ENCODE data around the gene HRH3.

The HRH3 gene

DNA sequence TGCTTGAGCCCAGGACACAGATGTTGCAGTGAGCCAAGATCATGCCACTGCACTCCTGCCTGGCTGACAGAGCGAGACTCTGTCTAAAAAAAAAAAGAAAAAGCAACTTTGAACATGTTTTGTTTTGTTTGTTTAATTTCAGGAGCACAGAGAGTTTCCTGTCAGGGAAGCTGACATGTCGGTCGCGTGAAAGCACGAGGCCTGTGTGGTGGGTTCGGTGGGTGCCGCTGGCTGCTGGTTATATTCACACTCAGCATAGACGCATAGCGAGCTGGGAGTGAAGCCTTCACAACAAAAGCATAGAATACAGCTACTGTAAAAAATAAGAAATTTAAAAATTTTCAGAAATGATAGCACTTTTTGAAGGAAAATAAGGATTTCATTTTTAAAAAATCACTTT lies 22.8 kb downstream of the HRH3 start:
- DNase-seq, result no peak

DNA sequence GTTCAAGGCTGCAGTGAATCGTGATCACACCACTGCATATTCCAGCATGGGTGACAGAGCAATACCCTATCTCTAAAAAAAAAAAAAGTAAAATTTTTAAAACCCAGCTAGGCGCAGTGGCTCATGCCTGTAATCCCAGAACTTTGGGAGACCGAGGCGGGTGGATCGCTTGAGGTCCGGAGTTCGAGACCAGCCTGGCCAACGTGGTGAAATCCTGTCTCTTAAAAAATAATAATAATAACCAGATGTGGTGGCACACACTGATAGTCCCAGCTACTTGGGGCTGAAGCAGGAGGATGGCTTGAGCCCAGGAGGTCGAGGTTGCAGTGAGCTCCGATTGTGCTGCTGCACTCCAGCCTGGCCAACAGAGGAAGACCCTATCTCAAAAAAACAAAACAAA lies 23.8 kb downstream of the HRH3 start:
- no peak for DNase-seq

DNA sequence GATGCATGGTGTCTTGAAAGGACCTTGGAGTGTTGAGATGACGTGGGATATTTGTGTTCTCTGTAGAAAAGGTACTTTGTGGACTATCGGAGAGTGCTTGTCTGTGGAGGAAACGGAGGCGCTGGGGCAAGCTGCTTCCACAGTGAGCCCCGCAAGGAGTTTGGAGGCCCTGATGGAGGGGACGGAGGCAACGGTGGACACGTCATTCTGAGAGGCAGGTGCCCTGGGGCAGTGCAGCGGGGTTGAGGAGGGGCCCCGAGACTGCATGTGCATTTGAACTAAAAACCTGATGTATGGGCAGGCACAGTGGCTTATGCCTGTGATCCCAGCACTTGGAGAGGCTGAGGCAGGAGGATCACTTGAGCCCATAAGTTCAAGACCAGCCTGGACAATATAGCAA lies 24.3 kb downstream of the HRH3 start:
- no peak for DNase-seq

- no peak for DNase-seq
Observed at GRCh38 chr20:62195075-62195405, 25.0 kb downstream of the HRH3 start.

- DNase-seq, result no peak
Observed at GRCh38 chr20:62193079-62194025, 26.7 kb downstream of the HRH3 start.

- DNase-seq, result no peak
Observed at GRCh38 chr20:62192635-62193034, 27.4 kb downstream of the HRH3 start.

GRCh38 chr20:62191781-62192559 lies 28.1 kb downstream of the HRH3 start:
- no peak for DNase-seq

DNA sequence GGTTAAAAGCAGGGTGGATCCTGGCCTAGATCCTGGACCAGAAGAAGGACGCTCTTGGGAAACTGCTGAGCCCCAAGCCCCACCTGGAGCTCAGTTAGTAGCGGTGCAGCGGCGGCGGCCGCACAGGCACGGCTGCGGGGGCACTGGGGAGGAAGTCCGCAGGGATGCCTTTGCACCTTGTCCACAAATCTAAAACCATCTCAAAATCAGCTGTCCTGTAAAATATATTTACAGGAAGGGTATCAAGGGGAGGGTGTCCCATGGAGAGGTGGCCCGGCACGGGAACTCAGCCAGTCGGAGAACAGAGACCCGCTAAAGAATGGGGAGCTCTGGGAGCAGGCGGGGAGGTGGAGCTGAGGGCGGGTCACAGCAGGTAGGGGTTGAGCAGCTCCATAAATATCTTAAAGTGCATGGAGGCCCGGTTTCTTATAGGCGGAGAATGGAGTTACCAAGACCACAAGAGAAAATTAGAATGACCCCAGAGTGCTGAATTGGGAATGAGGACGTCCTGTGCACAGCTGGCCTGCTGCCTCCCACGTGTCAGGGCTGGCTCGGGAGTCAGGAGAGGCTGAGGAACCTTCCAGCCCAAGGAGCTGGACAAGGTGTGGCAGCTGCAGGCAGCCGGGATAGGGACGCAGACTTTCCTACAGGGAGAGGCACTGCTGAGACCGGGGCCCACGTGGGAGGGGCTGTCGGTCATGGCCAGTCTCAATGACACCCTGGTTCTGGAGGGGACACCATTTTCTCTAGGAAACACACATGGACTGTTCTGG lies 29.3 kb downstream of the HRH3 start:
- DNase-seq, result no peak

- DNase-seq, result no peak
Observed at GRCh38 chr20:62186887-62187866, 32.9 kb downstream of the HRH3 start.

GRCh38 chr20:62186096-62186426 lies 34.0 kb downstream of the HRH3 start:
- no peak for DNase-seq

- peak; percentile 7 for DNase-seq
Observed at GRCh38 chr20:62183426-62184142, 36.5 kb downstream of the HRH3 start.

DNA sequence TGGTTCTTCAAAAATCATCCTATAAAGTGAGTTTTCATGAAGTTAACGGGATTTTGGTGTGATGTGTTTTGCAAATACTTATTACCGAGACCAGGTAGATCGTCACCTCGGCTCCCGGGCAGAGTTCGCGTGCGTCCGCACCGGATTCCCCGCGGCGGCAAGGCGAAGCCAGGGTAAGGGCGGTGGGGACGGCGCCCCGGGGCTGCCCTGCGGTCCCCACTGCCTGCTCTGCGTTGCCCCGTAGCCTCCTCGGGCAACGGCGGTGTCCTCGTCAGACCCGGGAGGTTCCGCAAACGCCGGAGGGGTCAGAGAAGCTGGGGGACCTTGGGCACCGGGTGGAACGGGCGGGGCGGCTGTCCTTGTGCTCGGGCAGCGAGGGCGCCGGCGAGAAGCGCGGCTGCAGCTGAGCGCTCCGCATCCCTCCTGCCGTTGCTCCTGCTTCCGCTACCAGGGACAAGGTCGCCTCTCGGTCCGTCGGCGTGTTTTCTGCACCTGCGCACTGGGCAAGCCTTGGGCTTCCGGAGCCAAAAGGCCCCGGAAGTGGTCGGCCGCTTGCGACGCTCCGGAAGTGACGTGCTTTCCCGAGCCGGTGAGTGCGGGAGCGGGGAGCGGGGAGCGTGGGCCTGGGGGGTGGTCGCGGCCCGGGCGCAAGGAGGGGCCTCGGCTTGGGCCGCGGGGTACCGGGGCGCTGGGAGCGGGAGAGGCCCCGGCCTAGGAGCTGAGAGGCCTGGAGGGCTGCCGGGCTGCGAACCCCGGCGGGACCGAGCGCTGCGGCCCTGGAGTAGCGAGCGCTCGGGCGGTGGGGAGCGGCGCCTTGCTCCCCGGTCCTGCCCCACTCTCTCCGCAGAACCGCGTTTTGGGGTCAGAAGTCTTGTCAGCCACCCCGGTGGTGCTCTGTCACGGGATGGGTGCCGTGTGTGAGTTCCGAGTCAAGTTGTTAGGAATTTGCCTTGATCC lies 37.3 kb downstream of the HRH3 start, which contains the start of gene MTG2:
Gene MTG2, plus strand, starts transcription at position 560 of the 957 bp plus-strand sequence. CDS start 10,393 bp downstream, outside the sequence.
- DNase-seq, result peak; percentile 95

DNA sequence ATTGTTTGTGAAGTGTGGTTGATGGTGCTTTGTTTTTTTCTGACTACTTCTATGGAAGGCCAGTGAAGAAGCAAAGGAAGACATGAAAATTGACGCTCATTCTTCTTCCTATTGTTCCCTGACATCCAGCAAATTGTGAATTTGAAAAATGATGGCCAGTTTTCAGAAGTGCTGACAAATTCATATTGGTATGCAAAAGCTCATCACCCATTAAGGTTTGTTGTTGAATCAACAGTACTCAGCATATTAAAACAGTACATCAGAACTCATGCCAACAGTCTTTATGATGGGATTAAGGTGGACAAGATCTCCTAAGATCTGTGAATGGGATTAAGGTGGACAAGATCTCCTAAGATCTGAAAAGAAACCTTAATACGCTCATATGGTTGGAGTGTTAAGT lies 38.3 kb downstream of the HRH3 start:
- no peak for DNase-seq

DNA sequence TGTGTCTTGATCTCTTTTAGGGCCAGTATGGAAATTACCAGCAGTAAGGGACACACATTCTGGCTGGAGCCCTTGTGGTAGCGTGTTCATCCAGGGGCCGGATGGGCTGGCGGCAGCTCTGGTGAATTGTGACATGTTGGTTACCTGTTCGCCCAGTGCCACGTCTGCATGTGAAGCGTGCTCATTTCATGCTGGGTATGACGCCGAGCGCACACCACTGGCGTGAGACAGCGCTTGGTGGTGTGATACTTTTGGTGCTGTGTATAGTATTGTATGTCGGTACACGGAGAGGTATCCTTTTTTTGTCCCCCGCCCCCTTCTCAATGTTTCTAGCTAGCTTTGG lies 40.9 kb downstream of the HRH3 start:
- DNase-seq, result no peak

GRCh38 chr20:62178316-62179161 lies 41.5 kb downstream of the HRH3 start:
- no peak for DNase-seq

DNA sequence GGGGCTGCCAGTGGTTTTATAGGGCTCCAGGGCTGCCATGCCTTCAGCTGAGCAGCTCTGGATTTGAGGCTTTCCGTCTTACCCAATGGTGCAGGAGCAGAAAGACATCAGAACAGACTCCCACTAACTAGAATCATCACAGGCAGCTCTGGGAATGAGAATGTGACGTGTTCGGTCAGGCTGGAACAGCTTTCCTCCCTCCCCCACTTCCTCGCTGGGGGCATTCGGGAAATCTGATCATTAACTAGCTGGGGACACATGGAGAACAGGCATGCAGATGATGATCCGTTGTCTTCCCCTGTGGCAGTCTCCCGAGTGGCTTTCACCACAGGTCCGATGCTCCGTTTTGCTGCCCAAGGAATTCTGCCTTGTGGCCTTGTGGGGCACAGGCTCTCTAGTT lies 42.8 kb downstream of the HRH3 start:
- DNase-seq, result no peak

DNA sequence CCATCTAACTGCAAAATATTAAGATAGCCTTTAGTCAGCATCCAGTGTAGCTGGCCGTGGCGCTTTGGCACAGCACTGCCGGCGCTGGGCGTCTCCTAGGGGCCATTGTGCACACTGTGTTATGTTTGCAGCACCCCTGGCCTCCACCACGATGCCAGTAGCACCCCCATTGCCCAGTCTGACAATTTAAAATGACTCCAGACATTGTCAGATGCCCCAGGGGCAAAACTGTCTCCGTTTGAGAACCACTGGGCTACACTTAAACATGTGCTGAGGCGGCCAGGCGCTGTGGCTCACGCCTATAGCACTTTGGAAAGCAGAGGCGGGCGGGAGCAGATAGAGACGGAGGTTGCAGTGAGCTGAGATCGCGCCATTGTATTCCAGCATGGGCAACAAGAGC lies 43.2 kb downstream of the HRH3 start:
- no peak for DNase-seq

GRCh38 chr20:62175711-62176110 lies 44.4 kb downstream of the HRH3 start:
- no peak for DNase-seq

DNA sequence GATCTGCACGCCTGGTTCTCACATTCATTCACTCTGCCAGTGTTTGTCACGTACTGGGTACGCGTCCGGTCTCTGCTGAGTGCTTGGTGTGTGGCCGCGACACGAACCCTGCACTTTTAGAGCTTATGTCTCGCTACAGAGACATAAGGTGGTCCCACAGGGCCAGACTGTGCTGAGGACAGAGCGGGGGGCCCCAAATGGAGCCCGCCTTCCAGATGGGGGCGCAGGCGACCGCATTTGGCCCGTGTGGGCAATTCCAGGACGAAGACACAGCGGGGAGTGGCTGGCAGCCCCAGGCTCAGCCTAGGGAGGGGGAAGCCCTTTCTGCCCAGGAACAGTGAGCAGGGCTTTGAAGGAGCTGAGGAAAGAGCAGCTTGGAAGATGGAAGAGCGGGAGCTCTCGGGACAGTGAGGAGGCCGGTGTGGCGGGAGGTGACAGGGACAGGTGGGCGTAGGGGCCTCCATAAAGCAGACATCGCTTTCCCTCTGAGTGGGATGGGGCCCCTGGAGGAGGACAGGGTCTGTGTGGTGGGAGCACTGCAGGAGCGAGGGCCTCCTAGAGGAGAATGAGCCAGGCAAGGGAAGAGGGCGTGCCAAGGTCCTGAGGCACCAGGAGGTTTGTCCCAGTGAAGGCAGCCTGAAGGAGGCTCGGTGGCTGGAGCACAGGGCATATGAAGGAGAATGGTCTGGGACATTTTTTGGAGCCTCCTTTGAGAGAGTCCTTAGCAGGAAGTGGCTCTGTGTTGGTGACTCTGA lies 45.0 kb downstream of the HRH3 start:
- DNase-seq, result no peak

Data from CD4-positive, alpha-beta T cell treated with Interleukin-17A for 1 hour (primary cell).